ENCODE results near the gene TUBB8.

DNA sequence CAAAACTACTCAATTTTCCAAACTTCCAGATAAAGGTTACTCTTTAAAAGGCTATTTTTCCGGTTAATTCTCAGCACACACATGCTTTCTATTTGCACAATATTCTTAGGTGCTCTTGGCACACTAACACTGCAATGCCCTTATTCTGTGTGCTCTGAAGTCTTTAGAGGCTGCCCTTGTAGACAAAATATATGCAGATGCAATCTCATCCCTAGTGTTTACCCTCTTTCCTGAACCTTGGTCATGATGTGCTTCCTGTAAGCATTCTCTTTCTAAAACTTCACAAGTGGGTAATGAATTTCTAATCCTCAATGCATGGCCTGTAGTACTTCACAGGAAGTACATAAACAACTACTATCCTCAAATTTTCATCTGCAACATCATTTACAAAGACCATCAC is 41.1 kb upstream of the TUBB8 start:
- no peak for TF ChIP-seq EZH2 (IDR thresholded peaks at IDR 0.05)
- no peak for TF ChIP-seq POLR2AphosphoS5 (IDR thresholded peaks at IDR 0.05; ENCODE audit: borderline replicate concordance, low read depth, low read length)
- no peak for TF ChIP-seq FOXP2 (optimal IDR thresholded peaks at IDR 0.05; ENCODE audit: control extremely low read depth, extremely low read length, insufficient read depth)
